Inflammatory macrophage (primary cell): ENCODE results near the gene F8.

Experiments
- DNase-seq, 2 donors: peaks; one replicate each; pipeline ENCODE4 v3.0.0-alpha.2; 2020 to 2022

Gene F8

DNA sequence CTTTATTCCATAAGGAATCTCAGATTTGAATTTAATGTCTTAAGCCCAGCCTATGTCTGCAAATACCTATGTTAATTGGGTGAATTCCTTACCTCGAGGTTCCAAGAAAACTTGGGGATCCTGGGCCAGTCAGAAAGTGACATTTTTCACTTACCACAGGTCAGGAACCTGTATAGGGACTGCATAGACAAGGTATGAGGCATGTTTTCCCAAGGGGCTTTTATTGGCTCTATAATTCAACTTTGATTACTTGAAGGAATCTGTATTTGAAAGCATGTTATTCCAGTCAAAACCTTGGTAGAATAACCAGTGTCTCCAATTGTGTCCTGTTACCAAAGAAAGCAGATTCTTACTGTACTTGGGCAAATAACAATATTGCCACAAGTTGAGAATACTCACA lies 208.7 kb downstream of the F8 start:
- no peak for DNase-seq

DNA sequence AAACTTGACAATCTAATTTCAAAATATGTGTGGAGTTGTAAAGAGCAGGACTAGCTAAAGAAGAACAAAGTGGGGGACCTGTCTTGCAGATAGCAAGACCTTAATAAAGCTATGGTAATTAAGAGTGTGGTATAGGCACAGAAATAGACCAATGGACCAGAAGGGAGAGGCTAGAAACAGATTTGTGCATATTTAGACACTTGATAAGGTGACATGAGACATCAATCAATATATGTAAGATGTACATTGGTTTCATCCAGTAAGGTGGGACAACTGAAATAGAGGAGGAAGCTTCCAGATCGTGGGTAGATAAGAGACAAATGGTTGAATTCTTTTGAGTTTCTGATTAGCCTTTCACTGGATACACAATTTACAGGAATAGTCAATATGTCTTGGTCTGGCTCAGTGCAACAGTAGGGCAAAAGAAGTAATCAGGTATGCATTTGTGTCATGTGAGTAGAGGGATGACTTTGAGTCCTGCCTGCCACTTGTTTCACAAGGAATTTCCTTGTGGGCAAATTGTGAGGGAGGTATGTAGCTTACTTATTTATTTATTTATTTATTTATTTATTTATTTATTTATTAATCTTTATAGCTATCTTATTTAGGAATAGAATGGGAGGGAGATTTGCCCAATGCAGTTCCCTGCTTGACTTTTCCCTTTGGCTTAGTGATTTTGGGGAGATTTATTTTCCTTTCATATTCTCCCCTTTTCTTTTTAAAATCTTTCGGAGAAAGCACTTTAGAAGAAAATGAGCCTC lies 210.0 kb downstream of the F8 start:
- no peak for DNase-seq

DNA sequence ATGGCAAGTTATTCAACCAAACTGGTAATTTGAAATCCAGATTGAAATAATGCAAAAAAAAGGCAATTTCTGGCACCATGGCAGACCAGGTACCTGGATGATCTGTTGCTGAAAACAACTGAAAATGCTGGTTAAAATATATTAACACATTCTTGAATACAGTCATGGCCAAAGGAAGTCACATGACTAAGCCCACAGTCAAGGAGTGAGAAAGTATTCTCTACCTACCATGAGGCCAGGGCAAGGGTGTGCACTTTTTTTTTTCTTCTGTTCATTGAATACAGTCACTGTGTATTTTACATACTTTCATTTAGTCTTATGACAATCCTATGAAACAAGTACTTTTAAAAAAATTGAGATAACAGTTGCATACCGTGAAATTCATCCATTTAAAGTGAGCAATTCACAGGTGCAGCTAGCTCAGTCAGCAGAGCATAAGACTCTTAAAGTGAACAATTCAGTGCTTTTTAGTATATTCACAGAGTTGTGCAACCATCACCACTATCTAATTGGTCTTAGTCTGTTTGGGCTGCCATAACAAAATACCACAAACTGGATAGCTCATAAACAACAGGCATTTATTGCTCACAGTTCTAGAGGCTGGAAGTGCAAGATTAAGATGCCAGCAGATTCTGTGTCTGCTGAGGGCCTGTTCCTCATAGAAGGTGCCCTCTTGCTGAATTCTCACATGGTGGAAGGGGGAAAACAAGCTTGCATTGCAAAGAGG lies 212.4 kb downstream of the F8 start:
- DNase-seq = no peak

DNA sequence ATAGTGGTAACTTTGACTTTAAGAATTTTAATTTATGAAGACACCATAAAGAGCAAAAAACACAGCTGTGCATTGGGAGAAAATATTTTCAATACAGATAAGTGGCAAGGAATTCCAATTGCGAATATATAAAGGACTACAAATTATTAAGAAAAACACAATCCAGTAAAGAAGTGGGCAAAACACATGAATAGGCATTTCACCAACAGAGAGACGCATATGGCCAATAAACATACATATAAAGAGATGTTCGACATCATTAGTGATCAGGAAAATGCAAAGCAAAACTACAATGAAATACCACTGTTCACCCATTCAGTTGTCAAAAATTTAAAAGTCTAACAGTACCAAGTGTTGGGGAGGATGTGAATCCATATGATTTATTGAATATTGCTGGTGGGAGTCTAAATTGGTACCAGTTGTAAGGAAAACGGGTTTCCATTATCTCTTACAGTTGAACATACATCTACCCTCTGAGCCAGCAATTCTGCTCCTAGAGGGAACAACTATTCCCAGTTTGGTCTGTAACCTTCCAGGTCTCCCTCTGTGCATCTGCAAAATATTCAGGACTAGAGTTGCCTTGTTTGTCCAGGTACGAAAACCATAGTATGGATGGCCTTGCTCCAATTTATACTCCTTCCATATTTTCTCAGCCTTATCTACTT lies 215.6 kb downstream of the F8 start:
- no peak for DNase-seq

DNA sequence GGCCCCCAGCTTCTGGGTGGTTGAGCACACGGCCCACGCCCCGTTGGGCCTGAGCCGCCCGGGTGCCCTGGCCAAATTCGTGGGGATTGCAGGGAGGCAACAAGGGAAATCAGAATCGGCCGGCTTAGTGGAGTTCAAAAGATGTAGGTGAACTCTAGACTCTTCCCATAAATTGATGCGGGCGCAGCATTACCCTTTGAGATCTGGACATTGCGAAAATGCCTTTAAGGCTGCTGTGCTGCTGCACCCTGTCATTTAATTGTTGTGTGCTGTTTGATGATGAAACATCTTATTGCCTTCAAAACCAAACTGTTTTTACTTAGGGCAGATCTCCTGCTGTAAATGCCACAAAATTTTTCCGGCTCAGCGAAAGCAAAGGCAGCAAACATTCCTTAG lies 216.8 kb downstream of the F8 start:
- DNase-seq = no peak

DNA sequence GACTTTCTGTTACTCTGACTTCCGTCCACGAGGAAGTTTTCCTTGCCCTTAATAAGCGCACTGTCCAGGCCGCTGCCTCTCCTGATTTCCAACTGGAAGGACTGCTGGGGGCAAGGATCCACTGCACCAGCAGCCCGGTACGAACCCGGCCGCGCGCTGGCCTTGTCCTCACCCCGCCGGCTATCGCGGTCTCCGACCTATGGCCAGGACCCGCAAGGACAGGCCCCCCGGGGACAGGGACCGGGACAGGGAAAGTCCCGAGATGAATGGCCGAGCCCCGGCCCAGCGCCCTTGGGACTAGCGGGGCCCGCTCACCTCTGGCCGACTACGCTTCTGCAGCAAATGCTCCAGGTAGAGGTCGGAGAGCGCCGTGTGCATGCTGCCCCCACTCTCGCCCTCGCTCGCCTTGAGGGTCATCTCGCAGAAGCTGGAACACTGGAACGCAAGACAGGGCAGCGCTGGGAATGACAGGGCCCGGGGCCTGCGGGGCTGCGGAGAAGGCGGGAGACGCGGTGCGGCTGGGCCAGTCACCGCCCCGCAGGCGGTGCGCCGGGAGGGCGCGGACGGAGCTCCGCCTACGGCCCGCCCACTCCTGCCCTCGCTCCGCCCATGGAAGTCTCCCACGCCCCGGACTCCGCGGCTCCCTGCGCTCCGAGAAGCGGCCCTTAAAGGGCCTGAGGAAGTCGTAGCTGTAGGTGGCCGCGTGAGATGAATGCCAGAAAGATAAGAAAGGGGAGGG lies 217.4 kb downstream of the F8 start, which contains the start of gene MPP1:
MPP1 (minus strand) TSS at position 529 of the 739 bp plus-strand sequence; CDS start at position 417, 112 bp downstream.
- DNase-seq = peak; percentile 75 to 81

DNA sequence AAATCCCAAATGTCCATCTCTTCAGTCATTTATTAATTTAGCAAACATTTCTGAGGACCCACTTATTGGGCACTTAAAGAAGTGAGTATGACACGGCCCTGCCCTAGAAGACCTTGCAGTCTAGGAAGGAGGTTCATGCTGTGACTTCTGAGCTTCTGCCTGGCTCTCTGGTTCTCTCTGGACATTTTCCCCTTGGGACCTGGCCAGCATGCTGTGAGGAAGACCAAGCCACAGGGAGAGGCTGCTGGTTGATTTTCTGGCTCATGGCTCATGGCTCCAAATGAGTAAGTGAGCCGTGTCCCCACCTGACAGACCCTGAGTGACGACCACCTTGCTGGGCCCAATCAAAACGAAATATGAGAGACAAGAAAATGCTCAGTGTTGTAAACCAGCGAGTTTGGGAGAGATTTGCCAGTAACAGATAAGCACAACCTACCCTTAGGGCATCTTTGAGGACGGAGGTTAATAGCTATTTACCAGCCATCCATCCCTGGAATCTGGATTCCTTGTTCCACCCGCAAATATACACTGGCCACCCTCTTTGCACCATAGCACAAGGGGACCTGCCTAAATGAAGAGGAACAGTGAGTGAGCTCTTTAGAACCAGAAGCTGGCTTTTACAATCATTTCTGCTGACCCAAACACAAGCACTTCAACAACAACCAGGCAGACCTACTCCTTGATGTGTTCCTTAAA lies 218.1 kb downstream of the F8 start:
- peak in 1 of 2 donors; percentile 28 for DNase-seq

DNA sequence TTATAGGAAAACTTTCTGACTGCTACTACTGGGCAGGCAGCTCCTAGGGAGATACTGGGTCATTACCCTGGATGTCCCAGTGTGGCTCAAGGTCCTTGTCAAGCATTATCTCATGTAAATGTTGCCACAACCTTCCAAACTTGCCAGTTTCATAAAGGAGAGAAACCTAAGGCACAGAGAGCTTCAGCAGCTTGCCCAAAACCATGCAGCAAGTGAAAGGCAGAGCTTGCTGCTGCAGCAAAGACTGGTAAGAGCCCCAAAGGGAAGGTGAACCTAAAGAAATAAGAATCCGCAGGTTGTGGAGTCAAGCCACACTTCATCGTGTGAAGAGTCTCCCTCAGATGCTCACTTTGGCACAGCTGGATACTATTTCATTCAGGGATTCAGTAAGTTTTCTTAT lies 219.6 kb downstream of the F8 start:
- DNase-seq = no peak

DNA sequence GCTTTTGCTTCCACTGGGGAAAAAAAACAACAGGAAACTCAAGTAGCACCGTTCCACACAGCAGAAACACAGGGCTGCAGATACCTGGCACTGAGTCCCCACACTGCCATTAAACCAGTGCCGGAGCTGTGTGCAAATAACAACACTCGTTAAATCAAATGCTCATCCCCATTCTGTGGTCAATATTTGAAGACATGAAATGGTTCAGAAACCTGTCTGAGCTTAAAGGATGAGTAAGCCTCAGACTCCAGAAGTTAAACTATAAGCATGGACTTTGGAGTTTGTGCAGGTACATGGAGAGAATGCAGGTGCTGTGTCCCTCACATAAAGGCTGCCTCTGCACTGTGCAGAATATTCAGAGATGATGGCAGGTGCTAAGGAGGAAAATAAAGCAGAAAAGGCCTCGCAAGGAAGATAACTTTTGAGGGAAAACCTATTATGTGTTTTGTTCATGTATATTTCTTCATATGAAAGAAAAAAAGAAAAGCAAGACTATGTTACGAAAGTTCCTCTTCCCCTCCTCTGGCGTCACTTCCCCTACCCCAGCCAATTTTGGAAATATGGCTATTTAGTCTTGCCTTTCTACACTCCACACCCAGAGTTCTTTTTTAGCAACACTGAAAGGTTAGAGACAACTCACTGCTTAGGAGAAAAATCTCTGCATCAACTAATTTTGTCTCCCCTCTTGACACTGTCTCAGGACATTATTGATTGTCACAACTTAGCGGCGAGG lies 221.9 kb downstream of the F8 start:
- DNase-seq = peak; percentile 70 to 72

DNA sequence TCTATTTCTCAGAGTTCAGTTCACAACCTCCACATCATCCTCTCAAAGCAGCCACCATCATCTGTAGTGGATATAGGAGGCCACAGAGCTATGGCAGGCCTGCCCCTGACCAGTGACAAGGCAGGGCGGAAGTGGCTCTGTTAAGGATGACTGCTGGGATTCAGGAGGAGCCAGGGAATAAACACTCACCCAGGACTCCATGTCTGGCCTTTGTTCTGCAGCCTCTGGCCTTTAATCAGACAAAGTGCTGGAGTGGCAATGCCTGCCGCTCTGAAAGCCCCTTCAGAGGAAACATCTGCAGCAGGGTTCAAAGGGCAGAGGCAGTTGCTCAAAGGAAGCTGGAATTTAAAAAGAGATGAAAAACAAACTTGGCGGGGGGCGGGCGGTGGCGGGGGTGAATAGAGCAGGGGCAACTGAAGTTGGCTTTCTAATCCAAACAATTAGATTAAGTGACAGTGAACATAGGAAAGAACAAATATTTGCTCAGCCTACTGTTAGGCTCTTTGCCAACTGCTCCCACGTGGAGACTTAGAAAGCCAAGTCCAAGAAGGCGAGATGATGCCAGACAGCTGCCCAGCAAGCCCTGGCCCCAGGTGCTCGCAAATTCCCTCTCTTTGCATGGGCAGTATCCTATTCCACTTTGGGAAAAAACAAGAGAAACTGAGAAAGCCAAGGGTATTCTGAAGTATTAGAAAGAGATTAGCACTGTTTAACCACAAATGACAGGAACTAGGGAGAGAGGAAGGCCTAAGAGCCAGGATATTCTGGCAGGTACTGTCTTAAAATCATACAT lies 222.8 kb downstream of the F8 start:
- DNase-seq = no peak

DNA sequence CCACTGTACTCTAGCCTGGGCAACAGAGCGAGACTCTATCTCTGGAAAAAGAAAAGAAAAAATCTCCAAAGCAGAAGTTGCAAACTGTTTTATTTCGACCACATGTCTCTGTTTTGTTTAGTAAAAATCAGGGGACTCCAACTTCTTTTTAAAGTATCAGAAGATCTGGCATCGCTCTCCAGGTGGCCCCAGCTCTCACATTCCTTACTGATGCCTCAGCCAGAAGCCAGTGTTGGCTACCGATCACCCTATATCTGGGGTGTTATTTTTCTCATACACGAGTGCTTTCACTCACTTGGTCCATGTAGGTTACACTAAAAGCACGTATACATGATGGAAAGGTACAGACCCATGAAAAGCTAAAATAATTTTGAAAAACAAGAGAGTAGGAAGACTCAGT lies 225.5 kb downstream of the F8 start:
- no peak for DNase-seq

DNA sequence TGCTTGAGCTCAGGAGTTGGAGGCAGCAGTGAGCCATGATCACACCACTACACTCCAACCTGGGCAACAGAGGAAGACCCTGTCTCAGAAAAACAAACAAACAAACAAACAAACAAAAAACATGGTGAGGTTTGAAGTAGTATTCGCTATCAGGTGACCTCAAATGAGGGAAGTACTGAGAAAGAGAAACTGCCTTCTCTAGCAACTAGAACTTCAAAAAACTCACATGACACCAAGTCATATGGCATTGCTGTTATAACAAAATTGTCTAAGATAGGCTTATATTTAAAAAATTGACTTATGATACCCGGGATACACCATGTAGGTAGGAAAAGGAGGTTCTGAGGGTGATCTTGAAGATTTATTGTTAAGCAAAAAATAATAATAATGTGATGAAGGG lies 227.5 kb downstream of the F8 start:
- peak; percentile 53 to 55 for DNase-seq

DNA sequence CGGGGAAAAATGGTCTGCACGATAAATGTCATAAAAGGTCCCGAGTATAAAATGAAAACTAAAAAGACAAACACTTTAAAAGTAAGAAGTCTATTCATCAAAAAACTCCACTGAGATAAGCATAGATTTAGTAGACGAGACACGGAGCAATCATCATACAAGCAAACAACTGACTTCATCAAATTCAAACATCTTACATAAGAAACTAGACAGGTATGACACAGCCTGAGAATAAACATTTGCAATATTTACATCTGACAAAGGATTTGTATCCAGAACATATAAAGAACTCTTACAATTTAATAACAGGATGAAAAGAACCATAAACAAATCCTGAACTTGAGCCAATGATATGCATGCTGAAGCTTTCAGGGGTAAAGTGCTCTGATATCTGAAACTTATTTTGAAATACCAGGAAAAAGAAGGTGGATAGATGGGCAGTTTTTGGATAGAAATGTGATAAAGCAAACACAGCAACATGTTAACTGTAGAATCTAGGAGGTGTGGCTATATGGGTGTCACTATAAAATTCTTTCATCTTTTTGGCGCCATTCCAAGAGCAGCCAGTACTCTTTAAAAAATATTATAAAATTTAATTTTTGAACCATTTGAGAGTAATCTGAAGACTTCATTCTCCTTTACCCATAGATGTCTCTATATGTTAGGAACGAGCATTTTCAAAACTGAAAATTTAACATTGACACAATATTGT lies 229.3 kb downstream of the F8 start:
- no peak for DNase-seq

DNA sequence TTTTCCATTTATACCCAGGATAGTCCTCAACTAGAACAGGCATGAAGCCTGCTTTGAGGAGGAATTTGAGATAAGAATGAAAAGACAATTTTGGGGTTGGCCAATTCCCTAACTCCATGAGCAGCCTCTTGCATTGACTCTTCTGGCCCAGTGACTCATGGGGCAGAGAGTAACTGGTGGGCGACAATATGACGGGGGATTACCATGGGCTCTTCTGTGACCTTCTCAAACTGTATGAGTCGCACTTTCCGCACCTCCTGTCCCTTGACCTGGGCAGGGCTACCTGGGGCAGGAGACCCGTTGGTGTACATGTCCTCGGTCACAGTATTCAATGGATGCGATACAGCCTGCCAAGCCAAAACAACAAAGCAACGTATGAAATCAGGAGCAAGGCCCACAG lies 230.6 kb downstream of the F8 start:
- no peak for DNase-seq

DNA sequence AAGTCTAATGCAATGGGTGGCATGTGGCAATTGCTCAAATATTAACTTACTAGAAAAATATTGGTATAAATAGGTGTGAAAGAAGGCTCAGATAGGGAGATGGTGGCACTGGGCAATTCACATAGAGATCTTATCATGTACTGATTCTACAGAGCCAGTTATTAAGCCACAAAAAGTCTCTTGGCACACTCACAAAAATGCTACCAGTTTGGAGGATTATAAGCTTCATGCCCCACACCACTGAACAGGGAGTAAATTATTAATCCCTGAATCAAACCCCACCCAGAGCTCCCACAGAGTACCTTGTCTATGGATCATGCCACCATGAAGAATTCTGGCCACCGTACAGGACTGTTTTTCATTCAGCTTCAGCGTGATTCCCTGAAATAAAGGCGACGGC lies 231.1 kb downstream of the F8 start:
- DNase-seq = no peak
